M059J (cell line): ENCODE results near the gene YTHDC1. TPM values are rescaled to one million over a fixed set of nuclear protein-coding genes. Genes with fewer than 3 reads are reported as not detected.

Experiments used
- DNase-seq: peaks from one replicate; pipeline ENCODE4 v3.0.0-alpha.2; 2012; ENCODE audit warnings: low read depth
- total RNA-seq: library from RNA; depleted of rRNA; stranded (reverse); fragments of >200 nt; shearing (Covaris generic); gene quantifications from 2 replicates; pipeline ENCODE4 v1.2.3, GENCODE V29; 2014

The YTHDC1 gene
- total RNA-seq, 1 experiment from 2014 or later: 34.1 TPM

DNA sequence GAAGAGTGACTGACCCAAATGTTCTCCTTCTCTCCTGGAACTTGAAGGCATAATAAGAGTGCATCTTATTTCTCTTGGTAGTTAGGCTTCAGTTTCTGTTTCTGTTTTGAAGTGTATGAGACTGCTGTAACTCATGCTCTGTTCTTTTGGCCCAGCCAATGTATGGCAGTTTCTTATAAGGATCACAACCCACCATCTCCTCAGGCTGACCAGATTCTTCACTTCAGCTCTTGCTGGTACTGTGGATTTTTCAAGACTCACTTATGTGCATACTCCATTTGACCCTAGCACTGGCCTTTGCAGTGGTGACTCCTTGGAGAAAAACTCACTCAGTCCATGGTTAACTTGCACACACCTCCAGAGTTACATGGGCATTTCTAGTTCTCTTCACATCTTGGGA, 9.6 kb upstream of the YTHDC1 start:
- DNase-seq: peak; percentile 29

DNA sequence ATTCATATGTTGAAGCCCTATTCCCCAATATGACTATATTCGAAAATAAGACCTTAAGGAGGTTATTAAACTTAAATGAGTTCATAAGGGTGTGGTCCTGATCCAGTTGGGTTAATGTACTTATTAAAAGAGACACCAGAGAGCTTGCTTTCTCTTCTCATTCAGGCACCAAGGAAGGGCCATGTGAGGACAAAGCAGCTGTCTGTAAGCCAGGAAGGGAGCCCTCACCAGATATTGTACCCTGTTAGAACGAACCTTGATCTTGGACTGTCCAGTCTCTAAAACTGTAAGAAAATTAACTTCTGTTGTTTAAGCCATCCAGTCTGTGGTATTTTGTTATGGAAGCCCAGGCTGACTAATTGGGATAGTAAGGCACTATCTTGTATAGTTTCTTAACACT, 9.1 kb upstream of the YTHDC1 start:
- no peak for DNase-seq

- DNase-seq: no peak
Observed at GRCh38 chr4:68352791-68353190, 2.9 kb upstream of the YTHDC1 start.

- peak; percentile 36 for DNase-seq
Observed at GRCh38 chr4:68349279-68349648, 626 bp downstream of the YTHDC1 start.

GRCh38 chr4:68348577-68348976, 1.3 kb downstream of the YTHDC1 start:
- no peak for DNase-seq

DNA sequence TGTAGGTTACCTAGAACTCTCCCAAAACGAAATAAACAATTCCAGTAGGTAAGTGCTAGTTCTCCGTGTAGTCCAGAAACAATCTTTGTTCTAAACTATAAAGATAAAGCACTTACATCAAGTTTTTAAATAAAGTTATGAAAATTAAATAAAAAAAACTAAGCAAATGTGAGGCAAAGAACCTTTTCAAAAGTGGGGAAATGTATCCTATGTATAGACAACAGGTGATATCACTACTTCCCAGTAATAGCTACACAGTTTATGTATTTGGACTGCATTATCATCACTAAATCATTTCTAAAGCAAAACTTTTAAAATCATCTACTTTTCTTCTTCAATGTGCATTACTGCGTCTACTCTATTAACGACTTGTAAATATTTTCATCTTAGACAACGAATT, 2.0 kb downstream of the YTHDC1 start:
- no peak for DNase-seq

DNA sequence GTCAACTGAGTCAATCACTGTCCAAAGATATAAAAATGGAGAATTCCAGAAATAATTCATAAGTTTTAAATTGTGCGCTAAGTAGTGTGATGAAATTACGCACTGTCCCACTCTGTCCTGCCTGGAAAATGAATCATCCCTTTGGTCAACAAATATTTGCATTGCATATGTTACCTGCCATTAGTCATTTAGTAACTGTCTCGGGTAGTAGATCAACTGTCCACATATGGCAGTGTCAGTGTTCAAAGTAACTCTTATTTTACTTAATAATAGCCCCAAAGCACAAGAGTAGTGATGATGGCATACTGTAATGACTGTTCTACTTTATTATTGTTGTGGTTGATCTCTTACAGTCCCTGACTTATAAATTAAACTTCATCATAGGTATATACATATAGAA, 3.4 kb downstream of the YTHDC1 start:
- peak; percentile 15 for DNase-seq

- no peak for DNase-seq
Observed at GRCh38 chr4:68344785-68345184, 5.1 kb downstream of the YTHDC1 start.

DNA sequence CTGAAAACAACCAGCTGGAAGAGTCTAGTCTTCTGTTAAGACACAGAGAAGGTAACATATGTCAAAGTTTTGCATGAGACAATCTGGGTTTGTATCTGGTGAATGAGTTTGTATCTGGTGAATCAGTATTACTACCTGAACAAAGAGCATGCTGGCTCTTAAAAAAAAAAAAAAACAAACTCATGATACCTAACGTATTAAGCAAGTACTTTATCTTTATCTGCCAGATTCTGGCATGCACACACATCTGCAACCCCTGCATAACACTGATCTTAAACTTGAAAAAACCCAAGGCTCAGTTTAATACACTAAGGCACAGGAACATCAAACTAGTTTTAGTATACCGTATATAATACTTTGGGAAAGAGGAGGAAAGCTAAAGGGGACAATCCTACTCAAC, 5.8 kb downstream of the YTHDC1 start:
- no peak for DNase-seq

DNA sequence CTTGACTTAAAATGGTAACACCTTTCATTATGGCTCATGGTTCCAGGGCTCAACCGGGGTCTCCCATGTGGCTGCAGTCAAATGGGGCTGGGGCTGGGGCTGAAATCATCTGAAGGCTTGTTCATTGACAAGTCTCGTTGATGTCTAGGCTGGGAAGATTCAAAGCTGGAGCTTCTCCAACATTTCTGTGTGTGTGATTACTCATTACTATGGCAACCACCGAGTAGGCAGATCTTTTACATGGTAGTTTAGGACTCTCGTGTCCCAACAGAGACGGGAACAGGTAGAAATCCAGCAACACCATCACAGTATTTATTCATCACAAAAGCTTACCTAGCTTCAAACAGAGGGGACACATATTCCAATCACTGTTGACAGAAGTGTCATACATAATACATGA, 7.8 kb downstream of the YTHDC1 start:
- peak; percentile 60 for DNase-seq

- DNase-seq: no peak
Observed at GRCh38 chr4:68338625-68339024, 11.3 kb downstream of the YTHDC1 start.

DNA sequence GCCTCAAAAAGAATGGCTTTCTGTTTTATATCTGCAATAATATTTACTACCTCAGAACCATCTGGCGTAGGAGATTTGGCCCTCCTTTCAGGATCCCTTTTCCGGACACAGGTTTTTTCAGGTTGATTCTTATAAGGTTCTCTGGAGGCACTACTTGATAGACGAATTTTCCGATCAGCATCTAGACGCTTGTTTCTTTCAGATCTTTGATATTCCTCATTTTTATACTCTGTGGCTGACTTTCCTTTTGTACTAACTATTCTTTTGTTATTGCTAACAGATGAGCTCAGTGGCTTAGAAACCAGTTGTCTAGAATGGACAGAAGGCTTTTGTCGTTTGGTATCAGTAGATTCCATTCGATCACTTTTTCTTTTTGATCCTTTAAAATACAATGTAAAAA, 12.4 kb downstream of the YTHDC1 start:
- no peak for DNase-seq

DNA sequence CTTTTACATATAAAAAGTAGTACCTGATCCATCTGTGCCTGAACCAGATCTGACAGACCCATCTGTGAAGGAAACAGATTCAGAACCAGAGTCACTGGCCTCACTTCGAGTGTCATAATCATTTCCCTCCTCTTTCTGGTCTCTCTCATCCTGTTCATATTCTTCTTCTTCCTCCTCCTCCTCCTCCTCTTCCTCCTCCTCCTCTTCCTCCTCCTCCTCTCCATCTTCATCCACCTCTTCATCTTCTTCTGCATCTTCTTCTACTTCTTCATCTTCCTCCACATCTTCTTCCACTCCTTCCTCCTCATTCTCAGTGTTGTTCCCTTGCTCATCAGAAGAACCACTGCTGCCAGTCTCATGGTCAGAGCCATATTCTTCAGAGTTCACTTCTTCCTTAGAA, 12.9 kb downstream of the YTHDC1 start:
- DNase-seq: no peak

GRCh38 chr4:68336530-68336929, 13.4 kb downstream of the YTHDC1 start:
- no peak for DNase-seq

DNA sequence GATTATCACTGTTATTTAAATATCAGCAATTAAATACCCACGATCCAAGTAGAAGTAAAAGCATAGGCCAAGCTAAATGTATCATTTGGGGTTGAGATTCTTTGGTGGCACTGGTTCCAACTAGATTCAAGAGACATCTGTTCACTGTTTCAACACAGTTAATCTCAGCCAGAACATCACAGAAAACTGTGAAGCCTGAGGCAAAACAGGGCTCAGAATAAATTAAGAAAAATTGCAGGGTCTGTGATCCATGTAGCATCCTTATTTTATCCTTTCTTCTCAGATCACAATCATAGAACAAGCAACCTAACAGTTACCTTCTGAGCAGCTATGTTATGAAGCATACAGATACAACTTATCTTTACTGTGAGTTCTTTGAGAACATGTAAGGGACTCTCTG, 23.7 kb downstream of the YTHDC1 start:
- DNase-seq: no peak

- DNase-seq: no peak
Observed at GRCh38 chr4:68324519-68325262, 25.2 kb downstream of the YTHDC1 start.

DNA sequence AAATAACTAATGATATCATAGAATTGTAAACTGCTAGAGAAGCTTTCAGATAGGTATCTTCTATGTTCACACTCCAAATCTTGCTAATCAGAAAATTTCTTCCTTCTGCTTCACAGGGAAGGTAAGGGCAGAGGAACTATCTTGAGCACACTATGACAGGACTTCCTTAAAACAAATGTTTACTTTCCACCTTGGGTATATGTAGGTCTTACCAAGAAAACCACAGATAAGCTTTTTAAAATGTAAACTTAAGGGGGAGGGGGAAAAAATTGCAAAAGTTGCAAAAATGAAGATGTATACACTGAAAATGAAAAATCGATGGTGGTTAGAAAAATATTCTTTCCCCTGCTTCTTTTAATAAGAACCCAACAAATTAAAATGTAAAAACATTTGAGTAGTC, 30.9 kb downstream of the YTHDC1 start:
- DNase-seq: no peak

- DNase-seq: no peak
Observed at GRCh38 chr4:68316193-68316969, 33.5 kb downstream of the YTHDC1 start.

GRCh38 chr4:68310651-68311247, 39.1 kb downstream of the YTHDC1 start:
- DNase-seq: no peak

DNA sequence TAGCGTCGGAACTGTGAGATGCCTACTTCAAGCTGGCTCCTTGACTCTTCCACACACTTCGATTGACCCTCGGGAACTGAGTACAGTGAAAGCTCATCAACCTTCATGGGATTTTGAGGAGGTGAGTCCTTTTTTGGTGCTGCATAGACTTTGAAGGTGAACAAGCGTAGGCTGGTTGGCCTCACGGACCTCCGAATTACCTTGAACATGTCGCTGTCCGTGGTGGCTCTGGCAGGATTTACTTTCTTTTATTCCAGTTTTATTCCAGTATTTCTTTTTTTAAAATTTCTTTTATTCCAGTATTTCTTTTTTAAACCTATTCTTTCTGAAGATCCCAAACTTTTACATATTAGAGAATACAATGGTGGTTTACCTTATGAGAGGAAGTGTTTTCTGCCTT, 45.2 kb downstream of the YTHDC1 start:
- no peak for DNase-seq

- DNase-seq: no peak
Observed at GRCh38 chr4:68299492-68300457, 50.1 kb downstream of the YTHDC1 start.

- DNase-seq: no peak
Observed at GRCh38 chr4:68297137-68297536, 52.8 kb downstream of the YTHDC1 start.
